Activated CD4-positive, alpha-beta T cell treated with anti-CD3 and anti-CD28 coated beads, Interleukin-2, amount 10 ng/mL, durations not matched to agents 24 days and 14 days (primary cell): Measurements from ENCODE around the gene HOXA10. TPM values are rescaled to one million over a fixed set of nuclear protein-coding genes. Genes with fewer than 3 reads are reported as not detected.

Experiments
- DNase-seq: peaks from one replicate; pipeline ENCODE4 v3.0.0; 2022
- H3K27ac Mint-ChIP-seq: one replicate; pipeline ENCODE4 v1.8.0; 2022; ENCODE audit warnings: mild to moderate bottlenecking, mixed read lengths
- H3K27me3 Mint-ChIP-seq: one replicate; pipeline ENCODE4 v1.8.0; 2022; ENCODE audit warnings: mixed read lengths
- H3K36me3 Mint-ChIP-seq: one replicate; pipeline ENCODE4 v1.8.0; 2022; ENCODE audit warnings: low read depth, mild to moderate bottlenecking, mixed read lengths
- H3K4me1 Mint-ChIP-seq: one replicate; pipeline ENCODE4 v1.8.0; 2021; ENCODE audit warnings: mixed read lengths
- H3K4me3 Mint-ChIP-seq: one replicate; pipeline ENCODE4 v1.8.0; 2022; ENCODE audit warnings: mild to moderate bottlenecking, moderate library complexity, mixed read lengths
- H3K9me3 Mint-ChIP-seq: one replicate; pipeline ENCODE4 v1.8.0; 2021; ENCODE audit warnings: mixed read lengths
- intact Hi-C: fragments of 100-400 bp; cut with micrococcal nuclease; formaldehyde crosslinking; loops from one replicate; pipeline ENCODE4 v1.15.1; 2023
- total RNA-seq: library from RNA; stranded (reverse); gene quantifications from 2 replicates; pipeline ENCODE4 v1.2.3, GENCODE V29; 2022

HOXA10 gene
- total RNA-seq, 1 donor from 2014 or later = not detected

- Mint-ChIP-seq H3K36me3 (peaks cover 8% of the 10 kb centered on the region), H3K4me3 (no peak overlapping the region), H3K9me3 (peaks cover 3% of the 10 kb centered on the region), H3K4me1 (peaks cover 1% of the 10 kb centered on the region), H3K27me3 (peaks cover 73% of the 10 kb centered on the region), H3K27ac (peak overlapping the region; percentile 75)
- intact Hi-C loops = loop anchor here (2.0 kb wide), 1 partner anchor 15 kb away; no protein-coding TSS in a partner anchor
- DNase-seq = peak; percentile 63
Measured at GRCh38 chr7:27165996-27166530, 8.1 kb downstream of the HOXA10 start.

GRCh38 chr7:27165089-27165995 is 8.8 kb downstream of the HOXA10 start, which contains the start of gene HOXA9:
HOXA9 (minus strand) TSS chr7:27165537; CDS start chr7:27165457, 80 bp downstream.
- Mint-ChIP-seq H3K4me3 (no peak within 1 kb of the TSS), H3K4me1 (peaks cover 2% of the 10 kb centered on the region), H3K27me3 (peaks cover 70% of the 10 kb centered on the region), H3K9me3 (peaks cover 2% of the 10 kb centered on the region), H3K36me3 (peaks cover 8% of the 10 kb centered on the region), H3K27ac (peak within 1 kb of the TSS; percentile 75)
- intact Hi-C loops = loop anchor here (2.0 kb wide), 1 partner anchor 15 kb away; no protein-coding TSS in a partner anchor
- no peak for DNase-seq

GRCh38 chr7:27164367-27165088 is 9.6 kb downstream of the HOXA10 start:
- H3K9me3 Mint-ChIP-seq = no peaks in the 10 kb centered on the region
- no peak overlapping the region for H3K4me3 Mint-ChIP-seq
- peaks cover 69% of the 10 kb centered on the region for H3K27me3 Mint-ChIP-seq
- intact Hi-C loops = loop anchor here (2.0 kb wide), 1 partner anchor 14 kb away; no protein-coding TSS in a partner anchor
- no peak for DNase-seq
- peaks cover 2% of the 10 kb centered on the region for H3K4me1 Mint-ChIP-seq
- peaks cover 7% of the 10 kb centered on the region for H3K36me3 Mint-ChIP-seq
- H3K27ac Mint-ChIP-seq = no peak overlapping the region

GRCh38 chr7:27164045-27164366 is 10.1 kb downstream of the HOXA10 start:
- H3K27me3 Mint-ChIP-seq = peaks cover 73% of the 10 kb centered on the region
- no peak for DNase-seq
- H3K27ac Mint-ChIP-seq = no peak overlapping the region
- peaks cover 2% of the 10 kb centered on the region for H3K4me1 Mint-ChIP-seq
- H3K4me3 Mint-ChIP-seq = no peak overlapping the region
- no peaks in the 10 kb centered on the region for H3K9me3 Mint-ChIP-seq
- H3K36me3 Mint-ChIP-seq = peaks cover 7% of the 10 kb centered on the region
- intact Hi-C loops = loop anchor here (2.0 kb wide), 1 partner anchor 13 kb away; no protein-coding TSS in a partner anchor

GRCh38 chr7:27163288-27164044 is 10.7 kb downstream of the HOXA10 start:
- intact Hi-C loops = loop anchor here (2.0 kb wide), 1 partner anchor 13 kb away; no protein-coding TSS in a partner anchor
- H3K36me3 Mint-ChIP-seq = peaks cover 3% of the 10 kb centered on the region
- no peak overlapping the region for H3K27ac Mint-ChIP-seq
- H3K27me3 Mint-ChIP-seq = peaks cover 73% of the 10 kb centered on the region
- no peaks in the 10 kb centered on the region for H3K9me3 Mint-ChIP-seq
- H3K4me1 Mint-ChIP-seq = peaks cover 2% of the 10 kb centered on the region
- no peak for DNase-seq
- no peak overlapping the region for H3K4me3 Mint-ChIP-seq

- H3K4me3 Mint-ChIP-seq = no peak overlapping the region
- peaks cover 73% of the 10 kb centered on the region for H3K27me3 Mint-ChIP-seq
- peaks cover 6% of the 10 kb centered on the region for H3K9me3 Mint-ChIP-seq
- peaks cover 4% of the 10 kb centered on the region for H3K4me1 Mint-ChIP-seq
- H3K27ac Mint-ChIP-seq = no peak overlapping the region
- peaks cover 3% of the 10 kb centered on the region for H3K36me3 Mint-ChIP-seq
- DNase-seq = no peak
- intact Hi-C loops = no loop called here
Measured at GRCh38 chr7:27162561-27163287, 11.4 kb downstream of the HOXA10 start.

- peaks cover 4% of the 10 kb centered on the region for H3K4me1 Mint-ChIP-seq
- H3K36me3 Mint-ChIP-seq = peaks cover 3% of the 10 kb centered on the region
- no peak for DNase-seq
- no peak overlapping the region for H3K4me3 Mint-ChIP-seq
- peaks cover 73% of the 10 kb centered on the region for H3K27me3 Mint-ChIP-seq
- intact Hi-C loops = loop anchor here (1.0 to 2.0 kb wide), 6 partner anchors 37 to 1299 kb away; no protein-coding TSS in a partner anchor
- peaks cover 6% of the 10 kb centered on the region for H3K9me3 Mint-ChIP-seq
- H3K27ac Mint-ChIP-seq = no peak overlapping the region
Measured at GRCh38 chr7:27161721-27162560, 12.2 kb downstream of the HOXA10 start.

GRCh38 chr7:27161214-27161720 is 12.9 kb downstream of the HOXA10 start:
- Mint-ChIP-seq H3K36me3 (peaks cover 3% of the 10 kb centered on the region), H3K4me3 (peak overlapping the region; percentile 72), H3K4me1 (peaks cover 4% of the 10 kb centered on the region), H3K9me3 (peaks cover 6% of the 10 kb centered on the region), H3K27me3 (peaks cover 74% of the 10 kb centered on the region), H3K27ac (no peak overlapping the region)
- intact Hi-C loops = loop anchor here (1.0 to 2.0 kb wide), 6 partner anchors 38 to 1298 kb away; no protein-coding TSS in a partner anchor
- no peak for DNase-seq

- Mint-ChIP-seq H3K9me3 (peaks cover 6% of the 10 kb centered on the region), H3K4me3 (peak overlapping the region; percentile 72), H3K4me1 (peaks cover 4% of the 10 kb centered on the region), H3K27ac (no peak overlapping the region), H3K36me3 (peaks cover 3% of the 10 kb centered on the region), H3K27me3 (peaks cover 74% of the 10 kb centered on the region)
- DNase-seq = peak; percentile 93
- intact Hi-C loops = loop anchor here (1.0 to 2.0 kb wide), 8 partner anchors 9 to 1298 kb away; no protein-coding TSS in a partner anchor
Measured at GRCh38 chr7:27160546-27161213, 13.4 kb downstream of the HOXA10 start.

- Mint-ChIP-seq H3K4me3 (peak overlapping the region; percentile 35), H3K27me3 (peaks cover 77% of the 10 kb centered on the region), H3K36me3 (peaks cover 5% of the 10 kb centered on the region), H3K9me3 (peaks cover 6% of the 10 kb centered on the region), H3K27ac (no peak overlapping the region), H3K4me1 (peaks cover 7% of the 10 kb centered on the region)
- intact Hi-C loops = loop anchor here (1.0 to 2.0 kb wide), 5 partner anchors 9 to 1297 kb away; no protein-coding TSS in a partner anchor
- DNase-seq = peak; percentile 68
Measured at GRCh38 chr7:27160145-27160545, 14.0 kb downstream of the HOXA10 start.
